HUES64 (cell line): ENCODE results near the gene SLK. TPM values are rescaled to one million over a fixed set of nuclear protein-coding genes. Genes with fewer than 3 reads are reported as not detected.

Experiments used
- H3K27ac ChIP-seq: 2 replicates; pipeline ENCODE4 v1.7.0; 2013; ENCODE audit warnings: low read depth, low read length, inconsistent platforms
- H3K27me3 ChIP-seq: 2 replicates; pipeline ENCODE4 v1.6.1; 2013; ENCODE audit warnings: mild to moderate bottlenecking, low read length; ENCODE audit not compliant: insufficient read depth
- H3K36me3 ChIP-seq: 2 replicates; pipeline ENCODE4 v1.6.1; 2013; ENCODE audit warnings: mild to moderate bottlenecking, low read length; ENCODE audit not compliant: insufficient read depth
- H3K4me1 ChIP-seq: 2 replicates; pipeline ENCODE4 v1.6.1; 2013; ENCODE audit warnings: mild to moderate bottlenecking, low read length, moderate library complexity; ENCODE audit not compliant: insufficient read depth
- H3K4me3 ChIP-seq: 2 replicates; pipeline ENCODE4 v1.5.1; 2013; ENCODE audit warnings: mild to moderate bottlenecking, low read length, moderate library complexity
- H3K9ac ChIP-seq: 2 replicates; pipeline ENCODE4 v1.6.1; 2013; ENCODE audit warnings: mild to moderate bottlenecking, low read depth, low read length
- H3K9me3 ChIP-seq: 2 replicates; pipeline ENCODE4 v1.6.1; 2013; ENCODE audit warnings: low read depth, low read length; ENCODE audit not compliant: insufficient read depth
- WGBS: fragments of 150-250, 120-280 bp; methylation state at CpG from one replicate; pipeline ENCODE4 v1.1.7; 2013; ENCODE audit warnings: missing lambda C conversion rate; 5-methylcytosine and 5-hydroxymethylcytosine counted together
- polyA plus RNA-seq, 2 experiments: library from polyadenylated mRNA; stranded (reverse); fragments of 50-300 nt; gene quantifications; one replicate each; pipeline ENCODE4 v1.2.3, GENCODE V29; 2013

SLK gene
- 12.9 TPM for polyA plus RNA-seq (2013, experiment 1 of 2)
- polyA plus RNA-seq (2013, experiment 2 of 2): 16.3 TPM

- WGBS: 2% methylated on average over 92 of the region's 92 CpGs
- H3K27ac ChIP-seq: no peak within 1 kb of the TSS
These were observed at the start of gene SLK for GRCh38 chr10:103966671-103967447. TSS of gene SLK (plus strand) at chr10:103967140. CDS start at chr10:103967746, 606 bp downstream.

GRCh38 chr10:103917302-103918052, 49.5 kb upstream of the SLK start:
- H3K4me1 ChIP-seq: peaks cover 23% of the 10 kb centered on the region
- peaks cover 12% of the 10 kb centered on the region for H3K9me3 ChIP-seq
- H3K9ac ChIP-seq: peak overlapping the region; percentile 91
- H3K27ac ChIP-seq: peak overlapping the region; percentile 92
- no peaks in the 10 kb centered on the region for H3K27me3 ChIP-seq
- 10% methylated on average over 29 of the region's 29 CpGs for WGBS
- H3K36me3 ChIP-seq: peaks cover 4% of the 10 kb centered on the region; the same call in 1 of the 2 replicates
- peak overlapping the region; percentile 97 for H3K4me3 ChIP-seq

More at GRCh38 chr10:103966671-103967447, at the start of gene SLK:
- H3K9ac ChIP-seq: peak within 1 kb of the TSS; percentile 73
- peaks cover 14% of the 10 kb centered on the region for H3K27me3 ChIP-seq
- H3K9me3 ChIP-seq: no peaks in the 10 kb centered on the region
- H3K36me3 ChIP-seq: no peaks in the 10 kb centered on the region
- H3K4me1 ChIP-seq: peaks cover 20% of the 10 kb centered on the region
- H3K4me3 ChIP-seq: peak within 1 kb of the TSS; percentile 81

- under 1% methylated on average over 52 of the region's 53 CpGs for WGBS
- H3K4me1 ChIP-seq: peaks cover 23% of the 10 kb centered on the region
- peaks cover 12% of the 10 kb centered on the region for H3K9me3 ChIP-seq
These were observed 48.7 kb upstream of the SLK start, which contains the start of gene STN1 for GRCh38 chr10:103918053-103918846. TSS of gene STN1 (minus strand) at chr10:103918184. CDS start at chr10:103917594, 590 bp downstream.

GRCh38 chr10:103919648-103920025, 47.3 kb upstream of the SLK start:
- Histone ChIP-seq H3K9me3 (peaks cover 11% of the 10 kb centered on the region), H3K36me3 (peaks cover 4% of the 10 kb centered on the region; the same call in 1 of the 2 replicates), H3K4me1 (peaks cover 23% of the 10 kb centered on the region), H3K4me3 (no peak overlapping the region), H3K27ac (no peak overlapping the region), H3K9ac (no peak overlapping the region), H3K27me3 (no peaks in the 10 kb centered on the region)
- WGBS: 97% methylated on average over 1 of the region's 1 CpG

More at GRCh38 chr10:103918053-103918846, 48.7 kb upstream of the SLK start, which contains the start of gene STN1:
- Histone ChIP-seq H3K4me3 (peak within 1 kb of the TSS; percentile 97), H3K27me3 (no peaks in the 10 kb centered on the region), H3K9ac (peak within 1 kb of the TSS; percentile 91), H3K27ac (peak within 1 kb of the TSS; percentile 92), H3K36me3 (peaks cover 4% of the 10 kb centered on the region; the same call in 1 of the 2 replicates)

GRCh38 chr10:103921248-103921647, 45.7 kb upstream of the SLK start:
- WGBS: 75% methylated on average over 1 of the region's 1 CpG
- H3K27ac ChIP-seq: no peak overlapping the region
- H3K4me1 ChIP-seq: peaks cover 23% of the 10 kb centered on the region

GRCh38 chr10:103921750-103922195, 45.2 kb upstream of the SLK start:
- no peaks in the 10 kb centered on the region for H3K36me3 ChIP-seq
- peaks cover 22% of the 10 kb centered on the region for H3K4me1 ChIP-seq
- no peak overlapping the region for H3K27ac ChIP-seq
- H3K9me3 ChIP-seq: no peaks in the 10 kb centered on the region
- H3K4me3 ChIP-seq: no peak overlapping the region
- 49% methylated on average over 7 of the region's 7 CpGs for WGBS
- no peaks in the 10 kb centered on the region for H3K27me3 ChIP-seq
- H3K9ac ChIP-seq: no peak overlapping the region

More at GRCh38 chr10:103921248-103921647, 45.7 kb upstream of the SLK start:
- H3K36me3 ChIP-seq: no peaks in the 10 kb centered on the region
- no peak overlapping the region for H3K4me3 ChIP-seq
- no peak overlapping the region for H3K9ac ChIP-seq
- H3K9me3 ChIP-seq: no peaks in the 10 kb centered on the region
- H3K27me3 ChIP-seq: no peaks in the 10 kb centered on the region

- Histone ChIP-seq H3K27me3 (no peaks in the 10 kb centered on the region), H3K4me3 (no peak overlapping the region), H3K4me1 (peaks cover 14% of the 10 kb centered on the region), H3K27ac (no peak overlapping the region), H3K36me3 (no peaks in the 10 kb centered on the region), H3K9me3 (no peaks in the 10 kb centered on the region), H3K9ac (no peak overlapping the region)
- WGBS: 88% methylated on average over 2 of the region's 2 CpGs
These were observed 44.3 kb upstream of the SLK start for GRCh38 chr10:103922659-103923058.

GRCh38 chr10:103923502-103923901, 43.4 kb upstream of the SLK start:
- 77% methylated on average over 2 of the region's 3 CpGs for WGBS
- no peaks in the 10 kb centered on the region for H3K36me3 ChIP-seq
- no peak overlapping the region for H3K4me3 ChIP-seq
- no peaks in the 10 kb centered on the region for H3K9me3 ChIP-seq
- H3K4me1 ChIP-seq: peaks cover 14% of the 10 kb centered on the region
- no peak overlapping the region for H3K9ac ChIP-seq
- no peak overlapping the region for H3K27ac ChIP-seq
- H3K27me3 ChIP-seq: no peaks in the 10 kb centered on the region

- no peak overlapping the region for H3K9ac ChIP-seq
- peaks cover 19% of the 10 kb centered on the region for H3K4me1 ChIP-seq
- WGBS: 92% methylated on average over 1 of the region's 1 CpG
These were observed 41.3 kb upstream of the SLK start for GRCh38 chr10:103925591-103925990.

GRCh38 chr10:103926722-103927319, 40.1 kb upstream of the SLK start:
- WGBS: 90% methylated on average over 2 of the region's 2 CpGs

More at GRCh38 chr10:103925591-103925990, 41.3 kb upstream of the SLK start:
- H3K27me3 ChIP-seq: no peaks in the 10 kb centered on the region
- no peaks in the 10 kb centered on the region for H3K9me3 ChIP-seq
- H3K36me3 ChIP-seq: no peaks in the 10 kb centered on the region
- no peak overlapping the region for H3K27ac ChIP-seq
- no peak overlapping the region for H3K4me3 ChIP-seq

More at GRCh38 chr10:103926722-103927319, 40.1 kb upstream of the SLK start:
- H3K9me3 ChIP-seq: no peaks in the 10 kb centered on the region
- H3K36me3 ChIP-seq: no peaks in the 10 kb centered on the region
- H3K27me3 ChIP-seq: no peaks in the 10 kb centered on the region
- H3K9ac ChIP-seq: no peak overlapping the region
- peaks cover 14% of the 10 kb centered on the region for H3K4me1 ChIP-seq
- no peak overlapping the region for H3K27ac ChIP-seq
- H3K4me3 ChIP-seq: no peak overlapping the region
